Esophagus muscularis mucosa (tissue), 4 donors: Measurements from ENCODE around the gene AKAP13.

Experiments used
- EP300 ChIP-seq: sonication (generic); formaldehyde crosslinking; IDR thresholded peaks from one replicate; pipeline ENCODE4 v1.6.1; 2017; ENCODE audit warnings: antibody characterized with exemption
- POLR2A ChIP-seq: fragments of 450-650 bp; IDR thresholded peaks from one replicate; pipeline ENCODE4 v1.6.1; 2017; ENCODE audit warnings: antibody characterized with exemption, moderate library complexity, mild to moderate bottlenecking, low read depth
- TF ChIP-seq, protein P1 (sequence below), 3 experiments: fragments of 200-600 bp in 2 of 3; fragments of 450-650 bp in 1 of 3; sonication (generic) in 2 of 3; IDR thresholded peaks; one replicate each; pipeline ENCODE4 v1.5.1; 2017 to 2019; ENCODE audit warnings: antibody characterized with exemption in 3 of 3, mild to moderate bottlenecking in 2 of 3, moderate library complexity in 1 of 3

DNA sequence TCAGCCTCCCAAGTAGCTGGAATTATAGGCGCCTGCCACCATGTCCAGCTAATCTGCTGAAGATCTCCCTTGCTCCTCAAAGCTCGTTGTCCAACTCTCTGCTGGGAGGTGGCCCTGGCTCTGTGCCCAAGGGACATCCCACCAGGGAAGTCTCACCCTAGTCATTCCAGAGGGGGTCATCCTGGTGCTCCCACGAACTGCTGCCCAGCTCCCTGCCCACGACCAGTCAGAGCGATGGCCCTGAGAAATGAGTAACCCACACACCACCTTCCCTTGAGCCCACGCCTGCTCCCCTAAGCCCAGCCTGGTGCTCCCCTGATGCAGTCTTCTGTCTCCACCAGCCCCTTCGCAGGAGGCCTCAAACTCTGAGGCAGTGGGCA is 409.1 kb downstream of the AKAP13 start:
- TF ChIP-seq, protein P1, sequence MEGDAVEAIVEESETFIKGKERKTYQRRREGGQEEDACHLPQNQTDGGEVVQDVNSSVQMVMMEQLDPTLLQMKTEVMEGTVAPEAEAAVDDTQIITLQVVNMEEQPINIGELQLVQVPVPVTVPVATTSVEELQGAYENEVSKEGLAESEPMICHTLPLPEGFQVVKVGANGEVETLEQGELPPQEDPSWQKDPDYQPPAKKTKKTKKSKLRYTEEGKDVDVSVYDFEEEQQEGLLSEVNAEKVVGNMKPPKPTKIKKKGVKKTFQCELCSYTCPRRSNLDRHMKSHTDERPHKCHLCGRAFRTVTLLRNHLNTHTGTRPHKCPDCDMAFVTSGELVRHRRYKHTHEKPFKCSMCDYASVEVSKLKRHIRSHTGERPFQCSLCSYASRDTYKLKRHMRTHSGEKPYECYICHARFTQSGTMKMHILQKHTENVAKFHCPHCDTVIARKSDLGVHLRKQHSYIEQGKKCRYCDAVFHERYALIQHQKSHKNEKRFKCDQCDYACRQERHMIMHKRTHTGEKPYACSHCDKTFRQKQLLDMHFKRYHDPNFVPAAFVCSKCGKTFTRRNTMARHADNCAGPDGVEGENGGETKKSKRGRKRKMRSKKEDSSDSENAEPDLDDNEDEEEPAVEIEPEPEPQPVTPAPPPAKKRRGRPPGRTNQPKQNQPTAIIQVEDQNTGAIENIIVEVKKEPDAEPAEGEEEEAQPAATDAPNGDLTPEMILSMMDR (IDR thresholded peaks at IDR 0.05) = no peak
- no peak for TF ChIP-seq EP300
- TF ChIP-seq POLR2A = no peak
